T-cell (primary cell): Measurements from ENCODE around the gene HSP90AB1. TPM values are rescaled to one million over a fixed set of nuclear protein-coding genes. Genes with fewer than 3 reads are reported as not detected.

Experiments
- ATAC-seq, 4 experiments: fragments of 200-7000 bp in 3 of 4; fragments of 150-1000 bp in 1 of 4; cut with Tn5 transposase; replicated peaks in 1 of 4; 1 replicate in 3 of 4; 2 replicates in 1 of 4; pipeline ENCODE4 v1.10.0; 2021; ENCODE audit warnings: moderate library complexity in 3 of 4, mild to moderate bottlenecking in 2 of 4, moderate number of reproducible peaks in 1 of 4
- CTCF ChIA-PET, 2 donors: fragments of 300-600 bp; sonication (Branson Sonifier 250); formaldehyde crosslinking; loops; one replicate each; lab custom pipeline; 2022; ENCODE audit warnings: antibody characterized with exemption in 2 of 2; lab: Charles Lee
- POLR2A ChIA-PET, 2 donors: fragments of 300-600 bp; sonication (Branson Sonifier 250); formaldehyde crosslinking; loops; one replicate each; lab custom pipeline; 2022; ENCODE audit warnings: antibody characterized with exemption in 2 of 2; lab: Charles Lee
- DNase-seq, 35 experiments: peaks; one replicate each; pipeline versions ENCODE4 v3.0.0 to v3.0.0-alpha.2; 2013 to 2023
- H3K27ac ChIP-seq: one replicate; pipeline ENCODE4 v1.5.1; 2013; ENCODE audit warnings: low read length
- H3K27me3 ChIP-seq, 2 experiments: replicated peaks in 1 of 2; 1 replicate in 1 of 2; 2 replicates in 1 of 2; pipeline versions ENCODE4 v1.6.1 to v1.7.0; 2013; ENCODE audit warnings: low read length in 1 of 2, mixed read lengths in 1 of 2; ENCODE audit not compliant: control insufficient read depth in 2 of 2, insufficient read depth in 2 of 2; ENCODE audit errors: extremely low read depth in 1 of 2
- H3K36me3 ChIP-seq, 2 donors: 1 replicate in 1 of 2; 2 replicates in 1 of 2; pipeline versions ENCODE4 v1.6.1 to v1.7.0; 2013; ENCODE audit warnings: low read length in 1 of 2; ENCODE audit not compliant: control insufficient read depth in 2 of 2, insufficient read depth in 1 of 2; ENCODE audit errors: extremely low read depth in 1 of 2
- H3K4me1 ChIP-seq, 2 experiments: 1 replicate in 1 of 2; 2 replicates in 1 of 2; pipeline versions ENCODE4 v1.6.1 to v1.7.0; 2013; ENCODE audit warnings: low read length in 2 of 2, mixed read lengths in 1 of 2; ENCODE audit not compliant: insufficient read depth in 2 of 2, control insufficient read depth in 1 of 2; ENCODE audit errors: extremely low read depth in 1 of 2
- H3K4me3 ChIP-seq, 2 donors: 1 replicate in 1 of 2; 2 replicates in 1 of 2; pipeline versions ENCODE4 v1.5.1 to v1.7.0; 2013; ENCODE audit warnings: mild to moderate bottlenecking in 2 of 2, low read length in 1 of 2, moderate library complexity in 1 of 2; ENCODE audit not compliant: control insufficient read depth in 1 of 2; ENCODE audit errors: extremely low read depth in 1 of 2
- H3K9me3 ChIP-seq: 2 replicates; pipeline ENCODE4 v1.7.0; 2013
- H3K27ac Mint-ChIP-seq, 2 donors: one replicate each; pipeline ENCODE4 v1.8.0; 2020 to 2021; ENCODE audit warnings: mild to moderate bottlenecking in 2 of 2, mixed read lengths in 2 of 2
- H3K27me3 Mint-ChIP-seq, 2 donors: one replicate each; pipeline ENCODE4 v1.8.0; 2021 to 2022; ENCODE audit warnings: mixed read lengths in 2 of 2
- H3K36me3 Mint-ChIP-seq: one replicate; pipeline ENCODE4 v1.8.0; 2021; ENCODE audit warnings: mixed read lengths
- H3K4me1 Mint-ChIP-seq, 3 donors: one replicate each; pipeline ENCODE4 v1.8.0; 2020 to 2022; ENCODE audit warnings: mixed read lengths in 3 of 3, mild to moderate bottlenecking in 1 of 3
- H3K4me3 Mint-ChIP-seq, 3 donors: one replicate each; pipeline ENCODE4 v1.8.0; 2020 to 2022; ENCODE audit warnings: mild to moderate bottlenecking in 3 of 3, mixed read lengths in 3 of 3, moderate library complexity in 3 of 3
- H3K9me3 Mint-ChIP-seq, 3 donors: one replicate each; pipeline ENCODE4 v1.8.0; 2020 to 2022; ENCODE audit warnings: mixed read lengths in 3 of 3
- WGBS: methylation state at CpG from one replicate; pipeline ENCODE4 v1.1.5; 2013; ENCODE audit warnings: missing lambda C conversion rate; ENCODE audit not compliant: insufficient coverage; 5-methylcytosine and 5-hydroxymethylcytosine counted together
- total RNA-seq, 35 experiments: library from RNA in 6 of 35; stranded (reverse) in 6 of 35; fragments of 120-200 nt in 1 of 35; gene quantifications; one replicate each; pipeline versions ENCODE4 v1.2.1 to v1.2.4 and lab custom pipeline; 2013 to 2026

HSP90AB1 gene
- total RNA-seq, 5 donors from 2014 or later (not counting 1 experiment from before 2014, with no cell fraction given): 394 to 454 (median 404) TPM

- no peak overlapping the region for H3K4me3 Mint-ChIP-seq
- H3K36me3 ChIP-seq: peaks cover 15 to 76% of the 10 kb centered on the region in 2 donors
- H3K36me3 Mint-ChIP-seq: peaks cover 58% of the 10 kb centered on the region
- ChIA-PET CTCF (interaction anchor here in 1 of 2 donors (1.6 kb wide), 1 partner anchor 30 kb away, joined by 8 read pairs; the partner anchor contains the start of gene SLC29A1), POLR2A (interaction anchor here in 1 of 2 donors (1.5 kb wide), 1 partner anchor 11 kb away, joined by 7 read pairs; no protein-coding TSS in a partner anchor)
- H3K4me1 Mint-ChIP-seq: peaks cover 80 to 85% (median 84%) of the 10 kb centered on the region in 3 donors
- H3K27ac ChIP-seq: no peak overlapping the region
- no peaks in the 10 kb centered on the region for H3K27me3 ChIP-seq
- peak overlapping the region; percentile 10 to 76 for H3K27ac Mint-ChIP-seq
- no peaks in the 10 kb centered on the region for H3K9me3 Mint-ChIP-seq
- H3K27me3 Mint-ChIP-seq: no peaks in the 10 kb centered on the region
- H3K9me3 ChIP-seq: no peaks in the 10 kb centered on the region
- H3K4me1 ChIP-seq: peaks cover 9 to 46% of the 10 kb centered on the region in 2 experiments
- H3K4me3 ChIP-seq: no peak overlapping the region
- ATAC-seq (no peak), DNase-seq (peak in 23 of 35 experiments; percentile 31 to 72 (median 55))
- WGBS: 92% methylated on average over 3 of the region's 10 CpGs
Observed at GRCh38 chr6:44253307-44254101, 6.6 kb downstream of the HSP90AB1 start.

DNA sequence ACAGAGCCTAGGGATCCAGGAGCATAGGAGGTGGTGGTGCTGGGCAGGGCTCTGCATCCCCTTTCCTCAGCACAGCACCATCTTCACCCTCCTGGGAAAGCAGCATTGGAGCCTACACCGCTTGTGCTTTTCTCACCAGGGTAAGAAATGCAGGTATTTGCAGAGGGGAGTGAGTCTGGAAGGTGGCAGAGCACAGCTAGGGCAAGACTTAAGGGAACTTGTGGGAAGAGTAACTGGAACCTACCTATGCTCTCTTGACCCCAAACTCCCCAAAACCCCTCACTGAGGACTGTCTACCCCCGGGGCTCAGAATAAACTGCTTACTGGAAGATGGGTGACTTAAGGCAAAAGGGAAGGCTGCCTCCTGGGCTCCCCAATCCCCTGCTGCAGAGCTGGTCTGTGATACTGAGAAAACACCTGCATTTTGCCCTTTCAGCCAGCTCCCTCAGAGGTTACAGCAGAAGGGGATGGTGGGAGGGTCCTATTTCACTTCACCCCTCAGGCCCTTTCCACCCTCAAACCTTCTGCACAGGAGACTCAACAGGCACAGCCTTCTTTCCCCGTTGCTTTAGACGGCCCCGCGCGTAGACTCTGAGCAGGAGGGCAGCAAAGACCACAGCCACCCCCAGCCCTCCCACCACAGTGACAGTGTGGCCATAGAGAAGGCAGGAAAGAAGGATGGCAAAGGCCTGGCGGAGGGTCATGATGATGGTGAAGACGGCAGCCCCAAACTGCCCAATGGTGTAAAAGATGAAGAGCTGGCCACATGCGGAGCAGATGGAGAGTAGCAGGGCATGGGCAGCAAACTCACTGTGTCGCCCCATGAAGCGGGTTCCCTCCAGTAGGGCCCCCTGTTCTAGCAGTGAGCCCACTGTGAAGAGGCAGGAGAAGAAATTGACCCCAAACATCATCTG is 7.5 kb downstream of the HSP90AB1 start:
- peaks cover 5 to 37% of the 10 kb centered on the region in 2 experiments for H3K4me1 ChIP-seq
- peaks cover 55% of the 10 kb centered on the region for H3K36me3 Mint-ChIP-seq
- 79% methylated on average over 2 of the region's 12 CpGs for WGBS
- H3K4me1 Mint-ChIP-seq: peaks cover 71 to 81% (median 77%) of the 10 kb centered on the region in 3 donors
- no peaks in the 10 kb centered on the region for H3K9me3 ChIP-seq
- no peaks in the 10 kb centered on the region for H3K27me3 ChIP-seq
- H3K27ac ChIP-seq: no peak overlapping the region
- DNase-seq: no peak
- H3K4me3 ChIP-seq: no peak overlapping the region
- H3K9me3 Mint-ChIP-seq: no peaks in the 10 kb centered on the region
- CTCF ChIA-PET: interaction anchor here (0.5 to 2.8 kb wide), 4 partner anchors 10 to 110 kb away, joined by 4 to 15 read pairs (median 6); partner anchors contain the start of gene SLC29A1 (in 1 of the 2)
- POLR2A ChIA-PET: interaction anchor here in 1 of 2 donors (0.6 to 3.1 kb wide), 3 partner anchors 7 to 31 kb away, joined by 4 to 28 read pairs (median 7); partner anchors contain the start of genes HSP90AB1 and SLC29A1
- no peaks in the 10 kb centered on the region for H3K27me3 Mint-ChIP-seq
- H3K27ac Mint-ChIP-seq: peak overlapping the region; percentile 68 to 90
- peak overlapping the region in 1 of 3 donors; percentile 86 for H3K4me3 Mint-ChIP-seq
- H3K36me3 ChIP-seq: peaks cover 14 to 75% of the 10 kb centered on the region in 2 donors
- ATAC-seq: no peak

DNA sequence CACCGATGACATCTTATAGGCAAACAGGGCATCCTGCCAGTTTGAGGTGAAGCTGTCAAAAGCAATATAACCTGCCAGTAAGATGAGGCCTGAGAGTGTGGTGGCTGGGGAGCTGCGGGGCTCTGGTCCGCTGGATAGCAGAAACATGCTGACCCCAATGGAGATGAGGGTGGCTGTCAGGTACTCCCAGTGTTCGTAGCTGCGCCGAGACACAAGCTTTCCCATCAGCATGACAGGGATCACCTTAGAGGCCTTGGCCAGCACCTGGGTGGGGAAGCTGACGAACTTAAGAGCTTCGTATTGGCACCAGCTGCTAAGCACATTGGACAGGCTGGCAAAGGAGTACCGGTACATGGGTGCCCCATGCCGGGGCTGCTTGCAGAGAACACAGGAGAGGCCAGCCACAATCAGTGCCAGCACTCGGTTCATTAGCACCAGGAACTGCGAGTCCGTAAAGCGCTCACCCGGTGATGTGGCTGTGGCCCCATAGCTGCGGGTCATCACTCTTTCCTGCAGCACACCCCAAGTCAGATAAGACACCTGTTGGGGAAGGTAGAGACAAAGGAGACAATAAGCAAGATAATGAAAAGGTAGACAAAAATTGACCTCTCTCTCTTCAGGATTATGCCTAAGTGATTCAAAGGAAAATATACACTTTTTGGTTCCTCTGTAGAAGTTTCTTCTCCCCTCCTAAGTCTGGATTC is 8.4 kb downstream of the HSP90AB1 start:
- peaks cover 47% of the 10 kb centered on the region for H3K36me3 Mint-ChIP-seq
- peaks cover 63 to 73% (median 69%) of the 10 kb centered on the region in 3 donors for H3K4me1 Mint-ChIP-seq
- H3K4me1 ChIP-seq: peaks cover 5 to 37% of the 10 kb centered on the region in 2 experiments
- H3K9me3 Mint-ChIP-seq: no peaks in the 10 kb centered on the region
- POLR2A ChIA-PET: interaction anchor here in 1 of 2 donors (0.5 to 3.1 kb wide), 3 partner anchors 8 to 126 kb away, joined by 4 to 28 read pairs (median 11); partner anchors contain the start of genes HSP90AB1 and SLC29A1
- CTCF ChIA-PET: interaction anchor here (0.5 to 2.8 kb wide), 5 partner anchors 9 to 110 kb away, joined by 3 to 15 read pairs (median 4); partner anchors contain the start of gene SLC29A1 (in 1 of the 2)
- H3K27me3 ChIP-seq: no peaks in the 10 kb centered on the region
- DNase-seq: no peak
- no peaks in the 10 kb centered on the region for H3K27me3 Mint-ChIP-seq
- H3K36me3 ChIP-seq: peaks cover 10 to 75% of the 10 kb centered on the region in 2 donors
- no peak for ATAC-seq
- no peak overlapping the region for H3K27ac ChIP-seq
- H3K4me3 ChIP-seq: no peak overlapping the region
- H3K4me3 Mint-ChIP-seq: peak overlapping the region; percentile 85 to 90 (median 86)
- 80% methylated on average over 7 of the region's 16 CpGs for WGBS
- H3K9me3 ChIP-seq: no peaks in the 10 kb centered on the region
- H3K27ac Mint-ChIP-seq: peak overlapping the region; percentile 90 to 94

DNA sequence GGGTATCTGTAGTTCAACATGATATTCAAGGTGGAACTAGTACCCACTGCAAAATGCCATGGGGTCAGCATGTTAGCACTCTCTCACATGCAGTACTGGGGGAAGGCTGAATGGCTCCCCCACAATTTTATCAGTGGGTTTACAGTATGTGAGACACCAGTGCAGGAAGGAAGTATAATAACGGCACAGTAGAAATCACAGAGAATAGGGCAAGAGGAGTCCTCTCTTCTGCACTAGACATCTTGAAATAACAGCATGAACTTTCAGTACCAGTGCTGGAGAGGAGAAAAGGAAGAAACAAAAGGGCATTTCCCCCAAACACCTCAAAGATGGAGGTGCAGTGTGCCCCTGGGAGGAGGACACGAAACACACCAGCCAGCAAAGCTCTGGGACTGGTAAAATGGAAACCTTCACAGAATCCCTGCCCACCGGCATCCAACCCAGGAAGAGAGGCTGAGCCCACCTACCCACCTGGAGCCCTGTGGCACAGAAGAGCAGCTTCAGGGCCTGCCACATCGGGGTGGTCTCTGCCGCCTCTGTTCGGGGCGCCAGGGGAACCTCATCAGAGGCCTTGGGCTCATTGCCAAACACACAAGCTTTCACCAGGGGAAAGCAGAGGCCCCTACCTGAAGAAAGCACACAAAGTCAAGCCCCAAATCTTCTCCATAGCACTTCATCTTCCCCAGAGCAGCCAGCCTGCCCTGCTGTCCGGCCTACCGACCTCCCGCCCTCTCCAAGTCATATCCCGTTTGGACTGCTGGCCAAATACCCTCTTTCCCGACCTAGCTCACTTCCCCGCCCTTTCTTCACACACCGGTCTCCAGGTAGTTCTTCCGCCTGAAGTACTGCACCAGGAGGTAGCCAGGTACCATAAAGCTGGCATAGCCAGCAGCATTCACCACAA is 9.2 kb downstream of the HSP90AB1 start:
- CTCF ChIA-PET: interaction anchor here (0.5 to 2.8 kb wide), 10 partner anchors 8 to 86 kb away, joined by 3 to 15 read pairs (median 5); partner anchors contain the start of genes HSP90AB1 (in 2 of the 2) and SLC29A1 (in 1 of the 2)
- POLR2A ChIA-PET: interaction anchor here (0.5 to 3.1 kb wide), 3 partner anchors 8 to 127 kb away, joined by 7 to 28 read pairs (median 11); partner anchors contain the start of gene HSP90AB1 (in 1 of the 2)
- peaks cover 56 to 71% (median 64%) of the 10 kb centered on the region in 3 donors for H3K4me1 Mint-ChIP-seq
- Histone ChIP-seq H3K9me3 (no peaks in the 10 kb centered on the region), H3K36me3 (peaks cover 10 to 69% of the 10 kb centered on the region in 2 donors), H3K27ac (peak overlapping the region; percentile 71), H3K27me3 (no peaks in the 10 kb centered on the region), H3K4me1 (peaks cover 5 to 37% of the 10 kb centered on the region in 2 experiments), H3K4me3 (peak overlapping the region; percentile 73 to 75)
- WGBS: 5% methylated on average over 14 of the region's 15 CpGs
- H3K9me3 Mint-ChIP-seq: no peaks in the 10 kb centered on the region
- ATAC-seq (peak in 2 of 4 experiments; percentile 1 to 17), DNase-seq (peak in 1 of 35 experiments; percentile 53)
- peak overlapping the region; percentile 90 to 94 for H3K27ac Mint-ChIP-seq
- no peaks in the 10 kb centered on the region for H3K27me3 Mint-ChIP-seq
- peak overlapping the region; percentile 85 to 90 (median 86) for H3K4me3 Mint-ChIP-seq
- peaks cover 41% of the 10 kb centered on the region for H3K36me3 Mint-ChIP-seq

DNA sequence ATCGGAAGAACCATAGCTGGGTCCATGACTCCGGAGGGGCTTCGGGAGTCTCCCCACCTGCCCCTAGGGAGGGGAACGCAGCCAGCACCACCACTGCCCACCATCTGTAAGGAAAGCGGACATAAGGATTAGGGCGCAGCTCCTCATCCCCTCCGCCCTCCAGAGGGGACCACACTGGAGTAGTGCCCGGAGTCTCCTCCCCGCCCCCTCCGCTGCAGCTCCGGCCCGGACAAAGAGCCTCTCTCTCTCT is 9.8 kb downstream of the HSP90AB1 start:
- peak overlapping the region; percentile 90 to 94 for H3K27ac Mint-ChIP-seq
- DNase-seq (no peak), ATAC-seq (peak in 1 of 4 experiments; percentile 13)
- ChIA-PET CTCF (interaction anchor here (0.5 to 2.8 kb wide), 11 partner anchors 8 to 85 kb away, joined by 3 to 15 read pairs (median 5); partner anchors contain the start of genes HSP90AB1 (in 2 of the 2) and SLC29A1 (in 1 of the 2)), POLR2A (interaction anchor here (0.6 to 3.1 kb wide), 3 partner anchors 9 to 32 kb away, joined by 4 to 28 read pairs (median 7); partner anchors contain the start of gene HSP90AB1 (in 1 of the 2))
- no peaks in the 10 kb centered on the region for H3K9me3 Mint-ChIP-seq
- peak overlapping the region; percentile 73 to 75 for H3K4me3 ChIP-seq
- 1% methylated on average over 10 of the region's 12 CpGs for WGBS
- H3K4me3 Mint-ChIP-seq: peak overlapping the region; percentile 85 to 90 (median 86)
- peaks cover 37% of the 10 kb centered on the region for H3K36me3 Mint-ChIP-seq
- peaks cover 5 to 40% of the 10 kb centered on the region in 2 experiments for H3K4me1 ChIP-seq
- peaks cover 10 to 64% of the 10 kb centered on the region in 2 donors for H3K36me3 ChIP-seq
- H3K27ac ChIP-seq: peak overlapping the region; percentile 71
- peaks cover 51 to 70% (median 63%) of the 10 kb centered on the region in 3 donors for H3K4me1 Mint-ChIP-seq
- no peaks in the 10 kb centered on the region for H3K27me3 ChIP-seq
- no peaks in the 10 kb centered on the region for H3K9me3 ChIP-seq
- no peaks in the 10 kb centered on the region for H3K27me3 Mint-ChIP-seq
